OCI-LY1 (cell line): Measurements from ENCODE around the gene GALNT18.

Source experiments
- EZH2 ChIP-seq: fragments of 200-600 bp; sonication (generic), shearing (Covaris generic); IDR thresholded peaks from 2 replicates; pipeline ENCODE4 v1.8.0; 2017; ENCODE audit warnings: borderline replicate concordance, mixed run types, mild to moderate bottlenecking, antibody characterized with exemption, low read length, moderate library complexity, mixed read lengths
- TF ChIP-seq, protein P1 (sequence below): fragments of 200-600 bp; sonication (generic), shearing (Covaris generic); IDR thresholded peaks from 2 replicates; pipeline ENCODE4 v1.5.1; 2017; ENCODE audit warnings: mild to moderate bottlenecking, antibody characterized with exemption, low read length, moderate library complexity, mixed read lengths

DNA sequence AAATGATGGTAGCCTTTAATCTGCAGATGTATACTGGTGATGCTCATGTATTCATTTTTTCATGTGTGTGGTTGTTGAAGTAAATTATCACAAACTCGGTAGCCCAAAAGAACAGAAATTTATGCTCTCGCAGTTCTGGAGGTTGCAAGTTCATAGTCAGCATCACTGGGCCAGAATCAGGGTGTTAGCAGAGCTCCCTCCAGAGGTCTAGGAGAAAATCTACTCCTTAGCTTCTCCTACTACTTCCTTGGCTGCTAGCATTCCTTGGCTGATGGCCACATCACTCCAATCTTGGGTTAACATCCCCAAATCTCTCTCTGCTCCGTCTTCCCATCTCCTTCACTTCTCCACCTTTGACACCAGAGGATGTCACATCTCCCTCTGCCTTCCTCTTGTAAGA is 45.3 kb upstream of the GALNT18 start:
- TF ChIP-seq, protein P1, sequence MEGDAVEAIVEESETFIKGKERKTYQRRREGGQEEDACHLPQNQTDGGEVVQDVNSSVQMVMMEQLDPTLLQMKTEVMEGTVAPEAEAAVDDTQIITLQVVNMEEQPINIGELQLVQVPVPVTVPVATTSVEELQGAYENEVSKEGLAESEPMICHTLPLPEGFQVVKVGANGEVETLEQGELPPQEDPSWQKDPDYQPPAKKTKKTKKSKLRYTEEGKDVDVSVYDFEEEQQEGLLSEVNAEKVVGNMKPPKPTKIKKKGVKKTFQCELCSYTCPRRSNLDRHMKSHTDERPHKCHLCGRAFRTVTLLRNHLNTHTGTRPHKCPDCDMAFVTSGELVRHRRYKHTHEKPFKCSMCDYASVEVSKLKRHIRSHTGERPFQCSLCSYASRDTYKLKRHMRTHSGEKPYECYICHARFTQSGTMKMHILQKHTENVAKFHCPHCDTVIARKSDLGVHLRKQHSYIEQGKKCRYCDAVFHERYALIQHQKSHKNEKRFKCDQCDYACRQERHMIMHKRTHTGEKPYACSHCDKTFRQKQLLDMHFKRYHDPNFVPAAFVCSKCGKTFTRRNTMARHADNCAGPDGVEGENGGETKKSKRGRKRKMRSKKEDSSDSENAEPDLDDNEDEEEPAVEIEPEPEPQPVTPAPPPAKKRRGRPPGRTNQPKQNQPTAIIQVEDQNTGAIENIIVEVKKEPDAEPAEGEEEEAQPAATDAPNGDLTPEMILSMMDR: peak; percentile 21; the same call in 1 of the 2 replicates
- TF ChIP-seq EZH2: no peak
